OCI-LY7 (cell line): ENCODE measurements around the gene NEUROD2. TPM values are rescaled to one million over a fixed set of nuclear protein-coding genes. Genes with fewer than 3 reads are reported as not detected.

Experiments
- BruUV-seq: library from RNA; stranded (reverse); fragments of 400-500 nt; replicated peaks from 2 replicates; lab custom pipeline; 2021; lab: Mats Ljungman, UMichigan
- CTCF ChIA-PET: fragments of 300-600 bp; sonication (Branson Sonifier 250); formaldehyde crosslinking; loops from one replicate; lab custom pipeline; 2022; ENCODE audit warnings: antibody characterized with exemption; ENCODE audit not compliant: unreplicated experiment; lab: Charles Lee
- POLR2A ChIA-PET: fragments of 300-600 bp; sonication (Branson Sonifier 250); formaldehyde crosslinking; loops from one replicate; lab custom pipeline; 2022; ENCODE audit warnings: antibody characterized with exemption; lab: Charles Lee
- DNase-seq: peaks from one replicate; pipeline ENCODE4 v3.0.0-alpha.2; 2015; ENCODE audit warnings: low spot score
- H2AFZ ChIP-seq: fragments of 200-600 bp; sonication (generic), shearing (Covaris generic); 2 replicates; pipeline ENCODE4 v1.6.1; 2014; ENCODE audit warnings: mild to moderate bottlenecking, antibody characterized with exemption, low read length, moderate library complexity
- H3K27ac ChIP-seq: fragments of 200-600 bp; sonication (generic); 2 replicates; pipeline ENCODE4 v1.5.1; 2014; ENCODE audit warnings: mixed run types, low read depth, mild to moderate bottlenecking, moderate library complexity, low read length, inconsistent platforms; ENCODE audit not compliant: poor library complexity, severe bottlenecking
- H3K36me3 ChIP-seq: fragments of 200-600 bp; sonication (generic); 2 replicates; pipeline ENCODE4 v1.6.1; 2014; ENCODE audit warnings: mild to moderate bottlenecking, antibody characterized with exemption, low read length, moderate library complexity, mixed read lengths; ENCODE audit not compliant: insufficient read depth
- H3K4me1 ChIP-seq: fragments of 200-600 bp; sonication (generic); 2 replicates; pipeline ENCODE4 v1.5.1; 2014; ENCODE audit warnings: mild to moderate bottlenecking, low read length; ENCODE audit not compliant: insufficient read depth, poor library complexity, severe bottlenecking
- H3K4me2 ChIP-seq: fragments of 200-600 bp; sonication (generic); 2 replicates; pipeline ENCODE4 v1.6.1; 2014; ENCODE audit warnings: mild to moderate bottlenecking, low read length
- H3K4me3 ChIP-seq: fragments of 200-600 bp; sonication (generic); 2 replicates; pipeline ENCODE4 v1.5.1; 2014; ENCODE audit warnings: mild to moderate bottlenecking, low read depth, low read length; ENCODE audit not compliant: poor library complexity, severe bottlenecking
- H3K79me2 ChIP-seq: fragments of 200-600 bp; sonication (generic); 2 replicates; pipeline ENCODE4 v1.6.1; 2016; ENCODE audit warnings: low read depth, mild to moderate bottlenecking, low read length, moderate library complexity, mixed read lengths; ENCODE audit not compliant: insufficient read depth
- H3K9me2 ChIP-seq: fragments of 200-600 bp; sonication (generic); 2 replicates; pipeline ENCODE4 v1.6.1; 2016; ENCODE audit warnings: mild to moderate bottlenecking, low read length, mixed read lengths; ENCODE audit not compliant: insufficient read depth
- H3K9me3 ChIP-seq: fragments of 200-600 bp; sonication (generic); 2 replicates; pipeline ENCODE4 v1.6.1; 2014; ENCODE audit warnings: mild to moderate bottlenecking, mixed run types, low read length, mixed read lengths
- H4K20me1 ChIP-seq: fragments of 200-600 bp; sonication (generic); 2 replicates; pipeline ENCODE4 v1.6.1; 2014; ENCODE audit warnings: mild to moderate bottlenecking, antibody characterized with exemption, low read length, moderate library complexity, mixed read lengths; ENCODE audit not compliant: insufficient read depth
- CTCF ChIP-seq: fragments of 200-600 bp; sonication (generic); conservative IDR thresholded peaks from 2 replicates; pipeline ENCODE4 v1.5.1; 2014; ENCODE audit warnings: mild to moderate bottlenecking, antibody characterized with exemption, low read length, moderate library complexity, mixed read lengths
- EZH2phosphoT487 ChIP-seq: fragments of 200-600 bp; sonication (generic); IDR thresholded peaks from 2 replicates; pipeline ENCODE4 v1.6.1; 2018; ENCODE audit warnings: low read depth, borderline replicate concordance, mild to moderate bottlenecking, mixed run types, antibody characterized with exemption, low read length, moderate library complexity, mixed read lengths
- intact Hi-C: fragments of 100-400 bp; cut with micrococcal nuclease; formaldehyde crosslinking; loops from one replicate; pipeline ENCODE4 v1.10.0; 2022; ENCODE audit not compliant: unreplicated experiment
- total RNA-seq, 2 experiments: library from RNA; depleted of rRNA in 1 of 2; stranded (reverse); fragments of >200 nt in 1 of 2; shearing (Covaris generic) in 1 of 2; gene quantifications; 2 replicates each; pipeline ENCODE4 v1.2.3, GENCODE V29; 2014 to 2022

The NEUROD2 gene
- total RNA-seq, 2 experiments from 2014 or later, result not detected

GRCh38 chr17:39581759-39582085 is 26.0 kb downstream of the NEUROD2 start:
- BruUV-seq, result no TSS peak
- intact Hi-C loops, result no loop called here
- TF ChIP-seq EZH2phosphoT487 (no peak), CTCF (no peak)
- Histone ChIP-seq H4K20me1 (no peaks in the 10 kb centered on the region), H3K9me2 (no peaks in the 10 kb centered on the region), H3K4me3 (no peak overlapping the region), H3K4me2 (no peak overlapping the region), H3K4me1 (no peaks in the 10 kb centered on the region), H3K36me3 (no peaks in the 10 kb centered on the region), H3K27ac (no peak overlapping the region), H3K79me2 (no peaks in the 10 kb centered on the region), H3K9me3 (no peaks in the 10 kb centered on the region), H2AFZ (no peak overlapping the region)
- CTCF ChIA-PET, result no interaction called here
- DNase-seq, result no peak
- POLR2A ChIA-PET, result no interaction called here

GRCh38 chr17:39581071-39581758 is 26.5 kb downstream of the NEUROD2 start:
- DNase-seq, result no peak
- CTCF ChIA-PET, result no interaction called here
- H3K9me3 ChIP-seq, result no peaks in the 10 kb centered on the region
- H3K4me3 ChIP-seq, result no peak overlapping the region
- no peaks in the 10 kb centered on the region for H3K4me1 ChIP-seq
- no TSS peak for BruUV-seq
- no peaks in the 10 kb centered on the region for H3K79me2 ChIP-seq
- no peaks in the 10 kb centered on the region for H4K20me1 ChIP-seq
- no peaks in the 10 kb centered on the region for H3K9me2 ChIP-seq
- no peaks in the 10 kb centered on the region for H3K36me3 ChIP-seq
- POLR2A ChIA-PET, result no interaction called here
- H2AFZ ChIP-seq, result no peak overlapping the region
- H3K27ac ChIP-seq, result no peak overlapping the region
- no peak overlapping the region for H3K4me2 ChIP-seq
- intact Hi-C loops, result no loop called here
- TF ChIP-seq EZH2phosphoT487 (no peak), CTCF (no peak)

GRCh38 chr17:39580082-39580468 is 27.6 kb downstream of the NEUROD2 start:
- ChIA-PET CTCF (no interaction called here), POLR2A (interaction anchor here (1.2 kb wide), 1 partner anchor 11 kb away, joined by 3 read pairs; no protein-coding TSS in a partner anchor)
- H3K36me3 ChIP-seq, result no peaks in the 10 kb centered on the region
- no peaks in the 10 kb centered on the region for H3K4me1 ChIP-seq
- H3K4me3 ChIP-seq, result no peak overlapping the region
- TF ChIP-seq CTCF (no peak), EZH2phosphoT487 (no peak)
- H3K79me2 ChIP-seq, result no peaks in the 10 kb centered on the region
- no peaks in the 10 kb centered on the region for H3K9me2 ChIP-seq
- no peak overlapping the region for H3K4me2 ChIP-seq
- H2AFZ ChIP-seq, result no peak overlapping the region
- no peaks in the 10 kb centered on the region for H3K9me3 ChIP-seq
- H3K27ac ChIP-seq, result no peak overlapping the region
- no peaks in the 10 kb centered on the region for H4K20me1 ChIP-seq
- DNase-seq, result no peak
- no TSS peak for BruUV-seq
- intact Hi-C loops, result no loop called here
